Natural killer cell treated with Interleukin-12 subunit alpha and Interleukin-12 subunit beta and Interleukin-15 and Interleukin-18, amount 100 ng/mL, for 72 hours (primary cell): Measurements from ENCODE around the gene CCPG1. TPM values are rescaled to one million over a fixed set of nuclear protein-coding genes. Genes with fewer than 3 reads are reported as not detected.

ENCODE experiments used
- ATAC-seq, 2 donors: fragments of 150-1000 bp; cut with Tn5 transposase in 1 of 2; sonication (Bioruptor Pico), chemical (Tn5 transposase) in 1 of 2; 2 replicates each; pipeline ENCODE4 v1.10.0; 2021
- DNase-seq: peaks from one replicate; pipeline ENCODE4 v3.0.0; 2022; ENCODE audit warnings: low spot score
- H3K27ac Mint-ChIP-seq, 2 donors: 1 replicate in 1 of 2; 2 replicates in 1 of 2; pipeline ENCODE4 v1.8.0; 2022; ENCODE audit warnings: mixed read lengths in 2 of 2, mild to moderate bottlenecking in 1 of 2, moderate library complexity in 1 of 2
- H3K27me3 Mint-ChIP-seq, 2 donors: 1 replicate in 1 of 2; 2 replicates in 1 of 2; pipeline ENCODE4 v1.8.0; 2022; ENCODE audit warnings: mixed read lengths in 2 of 2
- H3K36me3 Mint-ChIP-seq: one replicate; pipeline ENCODE4 v1.8.0; 2022; ENCODE audit warnings: mixed read lengths
- H3K4me1 Mint-ChIP-seq, 2 donors: 1 replicate in 1 of 2; 2 replicates in 1 of 2; pipeline ENCODE4 v1.8.0; 2022; ENCODE audit warnings: low read depth in 2 of 2, mixed read lengths in 2 of 2, mild to moderate bottlenecking in 1 of 2
- H3K4me3 Mint-ChIP-seq: one replicate; pipeline ENCODE4 v1.8.0; 2022; ENCODE audit warnings: mixed read lengths
- H3K9me3 Mint-ChIP-seq: 2 replicates; pipeline ENCODE4 v1.8.0; 2022; ENCODE audit warnings: mixed read lengths
- total RNA-seq, 2 donors: library from RNA; stranded (reverse); gene quantifications; one replicate each; pipeline ENCODE4 v1.2.3, GENCODE V29; 2022

CCPG1 gene
- total RNA-seq, 2 donors from 2014 or later = 22.5 to 36.9 TPM

DNA sequence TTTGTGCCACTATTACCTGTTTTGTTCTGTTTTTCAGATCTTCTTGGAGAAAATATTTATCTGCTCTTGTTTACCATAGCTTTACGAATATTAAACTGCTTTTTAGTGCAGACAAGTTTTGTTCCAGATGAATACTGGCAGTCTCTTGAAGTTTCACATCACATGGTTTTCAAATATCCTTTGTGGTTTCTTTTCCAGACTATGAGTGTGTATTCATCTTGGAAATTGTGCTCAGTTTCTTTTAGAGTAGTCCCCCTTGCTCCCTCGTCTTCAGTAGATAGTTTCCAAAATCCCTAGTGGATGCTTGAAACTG is 88.0 kb downstream of the CCPG1 start:
- no peak for DNase-seq
- peak overlapping the region; percentile 98 for H3K4me3 Mint-ChIP-seq
- peak overlapping the region; percentile 35 to 98 for H3K27ac Mint-ChIP-seq
- ATAC-seq = no peak
- peaks cover 24 to 47% of the 10 kb centered on the region in 2 donors for H3K4me1 Mint-ChIP-seq
- H3K9me3 Mint-ChIP-seq = no peaks in the 10 kb centered on the region
- H3K36me3 Mint-ChIP-seq = peaks cover 17% of the 10 kb centered on the region
- no peaks in the 10 kb centered on the region for H3K27me3 Mint-ChIP-seq

DNA sequence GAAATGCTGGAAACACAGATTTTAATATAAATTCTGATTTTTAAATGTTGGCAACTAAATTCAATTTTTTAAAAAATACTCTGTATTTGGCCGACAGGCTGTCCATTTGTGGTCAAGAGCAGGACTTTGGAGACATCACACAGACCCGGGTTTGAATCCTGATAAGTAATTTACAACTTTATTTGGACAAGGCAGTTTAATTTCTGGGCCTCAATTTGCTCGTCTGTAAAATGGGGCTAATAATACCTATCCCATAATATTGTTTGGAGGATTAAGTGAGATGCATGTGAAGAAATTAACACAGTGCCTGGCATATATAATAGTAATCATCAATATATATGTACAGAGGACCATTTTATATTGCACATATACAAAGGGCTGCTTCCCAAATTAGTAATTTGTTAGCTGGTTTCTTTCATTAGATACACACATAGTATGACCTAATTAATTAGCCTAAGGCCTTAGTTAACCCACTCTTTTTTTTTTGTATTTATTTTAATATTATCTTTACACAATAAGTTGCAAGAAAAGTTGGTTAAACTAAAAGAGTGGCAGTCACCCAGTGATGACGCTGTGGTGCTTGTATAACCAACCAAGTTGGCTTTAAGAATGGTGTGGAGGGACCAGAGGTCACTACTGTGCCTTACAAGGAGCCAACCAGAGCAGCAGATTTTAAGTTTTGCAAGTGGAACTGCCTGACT is 88.5 kb downstream of the CCPG1 start:
- ATAC-seq = no peak
- Mint-ChIP-seq H3K9me3 (no peaks in the 10 kb centered on the region), H3K27me3 (no peaks in the 10 kb centered on the region), H3K36me3 (peaks cover 17% of the 10 kb centered on the region), H3K4me1 (peaks cover 29 to 52% of the 10 kb centered on the region in 2 donors), H3K27ac (peak overlapping the region; percentile 98 to 100), H3K4me3 (peak overlapping the region; percentile 98)
- DNase-seq = no peak

DNA sequence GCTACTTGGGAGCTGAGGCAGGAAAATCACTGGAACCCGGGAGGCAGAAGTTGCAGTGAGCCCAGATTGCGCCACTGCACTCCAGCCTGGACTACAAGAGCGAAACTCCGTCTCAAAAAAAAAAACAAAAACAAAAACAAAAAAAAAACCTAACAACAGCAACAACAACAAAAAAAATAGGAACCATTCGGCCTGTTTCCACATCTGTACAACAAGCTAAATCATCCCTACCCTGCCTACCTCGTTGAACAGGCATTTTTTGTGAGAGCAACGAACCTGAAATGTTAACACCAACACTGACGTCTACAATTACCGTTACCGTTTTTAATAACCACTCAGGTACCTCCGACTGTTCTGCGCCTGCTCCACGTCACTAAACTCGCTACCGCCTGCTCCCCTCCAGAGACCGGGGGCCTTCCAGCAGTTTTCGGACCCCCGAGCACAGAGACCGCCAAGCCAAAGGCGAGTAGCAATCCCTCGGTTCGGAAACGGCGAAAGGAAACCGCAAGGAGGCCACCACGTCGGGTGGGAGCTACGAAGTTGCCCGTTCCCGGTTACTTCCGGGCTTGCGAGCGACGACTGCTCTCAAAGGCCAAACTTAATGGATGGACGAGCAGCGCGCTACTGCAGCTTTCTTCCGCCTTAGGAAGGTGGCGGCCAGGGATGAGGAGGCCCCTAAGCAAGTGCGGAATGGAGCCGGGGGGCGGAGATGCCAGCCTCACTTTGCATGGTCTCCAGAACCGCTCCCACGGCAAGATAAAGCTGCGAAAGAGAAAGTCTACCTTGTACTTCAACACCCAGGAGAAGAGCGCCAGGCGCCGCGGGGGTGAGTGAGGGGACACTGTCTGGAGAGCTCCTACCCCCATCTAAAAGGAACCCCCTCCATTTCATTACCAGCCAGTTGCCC is 89.3 kb downstream of the CCPG1 start, which contains the start of the genes PIGB and PIGBOS1:
TSS of gene PIGB (plus strand) at position 635 of the 907 bp plus-strand sequence. CDS start at position 664, 29 bp downstream.
TSS of gene PIGBOS1 (minus strand) at position 536 of the 907 bp plus-strand sequence. CDS start 1,331 bp downstream, outside the sequence.
- ATAC-seq (peak; percentile 97), DNase-seq (peak; percentile 87)
- peaks cover 11% of the 10 kb centered on the region for H3K36me3 Mint-ChIP-seq
- peak within 1 kb of the TSS; percentile 98 to 100 for H3K27ac Mint-ChIP-seq
- H3K27me3 Mint-ChIP-seq = no peaks in the 10 kb centered on the region
- H3K9me3 Mint-ChIP-seq = no peaks in the 10 kb centered on the region
- H3K4me3 Mint-ChIP-seq = peak within 1 kb of the TSS; percentile 98
- H3K4me1 Mint-ChIP-seq = peaks cover 34 to 59% of the 10 kb centered on the region in 2 donors

Other genes with a start within 250 kb of the CCPG1 start
- 10 to 100 TPM; 76.0 to 76.1 TPM for gene RSL24D1, start 211.4 kb downstream of the CCPG1 start, total RNA-seq
- 100 to 1,000 TPM; 136 to 243 TPM for gene RAB27A, start 118.5 kb downstream of the CCPG1 start, total RNA-seq
- gene PIGBOS1, start 89.2 kb downstream of the CCPG1 start, total RNA-seq = 10 to 100 TPM; 13.2 to 13.3 TPM
- gene PIGB, start 89.1 kb downstream of the CCPG1 start, total RNA-seq = 10 to 100 TPM; 18.4 to 27.5 TPM
- gene PIERCE2, start 136 bp upstream of the CCPG1 start, total RNA-seq = not detected
- not detected for gene DNAAF4, start 99.9 kb upstream of the CCPG1 start, total RNA-seq
- not detected for gene PYGO1, start 180.0 kb upstream of the CCPG1 start, total RNA-seq